CD14-positive monocyte (primary cell): ENCODE measurements around the gene ARHGEF9. TPM values are rescaled to one million over a fixed set of nuclear protein-coding genes. Genes with fewer than 3 reads are reported as not detected.
"Not testable (repeated sequence)": the region's sequence is repeated elsewhere in the genome, so short reads cannot be mapped to it uniquely, and the experiment has no call there.

Experiments
- DNase-seq, 3 donors: peaks; one replicate each; pipeline ENCODE4 v3.0.0-alpha.2; 2011 to 2022
- H2AFZ ChIP-seq: 2 replicates; pipeline ENCODE4 v1.6.0; 2012; ENCODE audit warnings: mild to moderate bottlenecking, low read depth, low read length, inconsistent platforms; ENCODE audit not compliant: insufficient read depth, poor library complexity, severe bottlenecking
- H3K27ac ChIP-seq, 2 donors: 1 replicate in 1 of 2; 2 replicates in 1 of 2; pipeline ENCODE4 v1.5.1; 2012 to 2013; ENCODE audit warnings: low read length in 2 of 2, control low read depth in 1 of 2, inconsistent platforms in 1 of 2, low read depth in 1 of 2, mild to moderate bottlenecking in 1 of 2
- H3K27me3 ChIP-seq, 2 donors: one replicate each; pipeline versions ENCODE4 v1.6.0 to v1.6.1; 2011 to 2013; ENCODE audit warnings: low read length in 2 of 2; ENCODE audit not compliant: control insufficient read depth in 2 of 2, insufficient read depth in 2 of 2
- H3K36me3 ChIP-seq, 2 donors: replicated peaks in 1 of 2; 1 replicate in 1 of 2; 2 replicates in 1 of 2; pipeline versions ENCODE4 v1.5.1 to v1.6.1; 2012 to 2013; ENCODE audit warnings: low read length in 2 of 2, control low read depth in 1 of 2, inconsistent platforms in 1 of 2, mild to moderate bottlenecking in 1 of 2; ENCODE audit not compliant: insufficient read depth in 2 of 2, control insufficient read depth in 1 of 2
- H3K4me1 ChIP-seq, 2 donors: 1 replicate in 1 of 2; 2 replicates in 1 of 2; pipeline versions ENCODE4 v1.5.1 to v1.6.1; 2012 to 2013; ENCODE audit warnings: low read length in 2 of 2, control low read depth in 1 of 2, inconsistent platforms in 1 of 2, mild to moderate bottlenecking in 1 of 2, moderate library complexity in 1 of 2; ENCODE audit not compliant: insufficient read depth in 2 of 2, control insufficient read depth in 1 of 2
- H3K4me2 ChIP-seq: replicated peaks from 2 replicates; pipeline ENCODE3; 2012; ENCODE audit warnings: low read length, moderate library complexity, mild to moderate bottlenecking; ENCODE audit not compliant: poor library complexity, severe bottlenecking; ENCODE audit errors: extremely low read depth
- H3K4me3 ChIP-seq, 3 experiments: fragments of 200-600 bp in 1 of 3; sonication (generic) in 1 of 3; replicated peaks in 1 of 3; 1 replicate in 2 of 3; 2 replicates in 1 of 3; pipeline ENCODE4 v1.5.1; 2011 to 2013; ENCODE audit warnings: low read length in 3 of 3, mild to moderate bottlenecking in 3 of 3, control low read depth in 2 of 3, low read depth in 2 of 3, inconsistent platforms in 1 of 3, moderate library complexity in 1 of 3
- H3K79me2 ChIP-seq: 2 replicates; pipeline ENCODE4 v1.6.0; 2012; ENCODE audit warnings: mild to moderate bottlenecking, control low read depth, inconsistent platforms, low read length, moderate library complexity; ENCODE audit not compliant: insufficient read depth
- H3K9ac ChIP-seq: 2 replicates; pipeline ENCODE4 v1.6.0; 2017; ENCODE audit warnings: low read length, mild to moderate bottlenecking; ENCODE audit not compliant: insufficient read depth, poor library complexity, severe bottlenecking
- H3K9me3 ChIP-seq, 2 donors: replicated peaks in 1 of 2; 1 replicate in 1 of 2; 2 replicates in 1 of 2; pipeline versions ENCODE4 v1.5.1 to v1.6.1; 2012 to 2013; ENCODE audit warnings: low read length in 2 of 2, control low read depth in 1 of 2; ENCODE audit not compliant: control insufficient read depth in 1 of 2, insufficient read depth in 1 of 2
- H4K20me1 ChIP-seq: 2 replicates; pipeline ENCODE4 v1.6.0; 2012; ENCODE audit warnings: mild to moderate bottlenecking, low read length, control low read depth, moderate library complexity; ENCODE audit not compliant: insufficient read depth
- H3K27ac Mint-ChIP-seq, 7 donors: one replicate each; pipeline ENCODE4 v1.8.0; 2020; ENCODE audit warnings: mild to moderate bottlenecking in 7 of 7, mixed read lengths in 7 of 7, moderate library complexity in 6 of 7, inconsistent platforms in 2 of 7
- H3K27me3 Mint-ChIP-seq, 3 donors: one replicate each; pipeline ENCODE4 v1.8.0; 2021 to 2022; ENCODE audit warnings: low read depth in 3 of 3, mild to moderate bottlenecking in 3 of 3, mixed read lengths in 3 of 3, moderate library complexity in 3 of 3, inconsistent platforms in 1 of 3
- H3K36me3 Mint-ChIP-seq, 2 donors: one replicate each; pipeline ENCODE4 v1.8.0; 2020; ENCODE audit warnings: mixed read lengths in 2 of 2, inconsistent platforms in 1 of 2, mild to moderate bottlenecking in 1 of 2
- H3K4me1 Mint-ChIP-seq: one replicate; pipeline ENCODE4 v1.8.0; 2020; ENCODE audit warnings: mild to moderate bottlenecking, mixed read lengths
- H3K4me3 Mint-ChIP-seq, 2 donors: one replicate each; pipeline ENCODE4 v1.8.0; 2020; ENCODE audit warnings: mild to moderate bottlenecking in 2 of 2, mixed read lengths in 2 of 2, moderate library complexity in 1 of 2
- H3K9me3 Mint-ChIP-seq, 7 donors: one replicate each; pipeline ENCODE4 v1.8.0; 2020 to 2022; ENCODE audit warnings: mixed read lengths in 7 of 7, mild to moderate bottlenecking in 6 of 7, moderate library complexity in 6 of 7, inconsistent platforms in 2 of 7
- CTCF ChIP-seq: fragments of 200-600 bp; IDR thresholded peaks from one replicate; pipeline ENCODE4 v1.8.0; 2022; ENCODE audit warnings: antibody characterized with exemption, mild to moderate bottlenecking
- WGBS: methylation state at CpG from one replicate; pipeline ENCODE4 v1.1.5; 2013; ENCODE audit warnings: missing lambda C conversion rate; ENCODE audit not compliant: insufficient coverage; 5-methylcytosine and 5-hydroxymethylcytosine counted together
- intact Hi-C, 2 donors: fragments of 100-400 bp; cut with micrococcal nuclease; formaldehyde crosslinking; loops; one replicate each; pipeline versions ENCODE4 v1.15.0 to v1.15.1; 2023
- polyA plus RNA-seq, 3 donors: library from polyadenylated mRNA; depleted of rRNA in 1 of 3; unstranded in 2 of 3; stranded (reverse) in 1 of 3; fragments of 300-500 nt in 2 of 3; fragments of >200 nt in 1 of 3; fragmentation: Illumina TruSeq in 2 of 3; gene quantifications; 1 replicate in 2 of 3; 2 replicates in 1 of 3; pipeline ENCODE4 v1.2.3, GENCODE V29; 2012 to 2021

The ARHGEF9 gene
- polyA plus RNA-seq, 3 donors, result 0.84 to 5.5 (median 2.6) TPM

- H3K9me3 Mint-ChIP-seq, result peaks cover 2 to 9% (median 6%) of the 10 kb centered on the region in 7 donors
- Histone ChIP-seq H2AFZ (no peak overlapping the region), H3K27me3 (no peaks in the 10 kb centered on the region), H3K36me3 (peaks cover 5% of the 10 kb centered on the region in 2 donors), H4K20me1 (no peaks in the 10 kb centered on the region), H3K9me3 (no peaks in the 10 kb centered on the region), H3K9ac (no peak overlapping the region), H3K27ac (no peak overlapping the region), H3K4me3 (no peak overlapping the region), H3K79me2 (no peaks in the 10 kb centered on the region), H3K4me1 (no peaks in the 10 kb centered on the region), H3K4me2 (no peak overlapping the region)
- intact Hi-C loops, result no loop called here
- WGBS, result 100% methylated on average over 1 of the region's 7 CpGs
- peaks cover 19 to 24% of the 10 kb centered on the region in 2 donors for H3K36me3 Mint-ChIP-seq
- H3K27ac Mint-ChIP-seq, result no peak overlapping the region
- no peak overlapping the region for H3K4me3 Mint-ChIP-seq
- DNase-seq, result no peak
- peaks cover 0 to 2% (median 0%) of the 10 kb centered on the region in 3 donors for H3K27me3 Mint-ChIP-seq
- no peaks in the 10 kb centered on the region for H3K4me1 Mint-ChIP-seq
- TF ChIP-seq CTCF, result no peak
Measured at GRCh38 chrX:63652086-63652765, 132.8 kb downstream of the ARHGEF9 start.

- H3K27ac Mint-ChIP-seq, H3K27me3 ChIP-seq, H3K4me2 ChIP-seq, DNase-seq, H3K4me1 Mint-ChIP-seq, H3K27me3 Mint-ChIP-seq, H3K4me3 ChIP-seq, intact Hi-C loops, H3K9me3 ChIP-seq, H3K36me3 ChIP-seq, H4K20me1 ChIP-seq, H3K4me1 ChIP-seq, H3K9ac ChIP-seq, H2AFZ ChIP-seq, H3K4me3 Mint-ChIP-seq, H3K27ac ChIP-seq, H3K79me2 ChIP-seq: not testable (repeated sequence)
- no CpG with 5 or more reads among the region's 2 CpGs for WGBS
- Mint-ChIP-seq H3K9me3 (peaks cover 1 to 12% (median 6%) of the 10 kb centered on the region in 7 donors), H3K36me3 (peaks cover 12% of the 10 kb centered on the region in 2 donors)
Measured at GRCh38 chrX:63645748-63646147, 139.3 kb downstream of the ARHGEF9 start.
